Measurements from ENCODE around the gene DENND2A.
"Not testable (repeated sequence)": the region's sequence is repeated elsewhere in the genome, so short reads cannot be mapped to it uniquely, and the experiment has no call there.

DENND2A gene

GRCh38 chr7:140521421-140521820 lies 119.2 kb downstream of the DENND2A start:
- no peak for TF ChIP-seq CTCF (IDR thresholded peaks at IDR 0.05; ENCODE audit: insufficient read depth, low read depth, low read length, missing control alignments)
- H3K4me3 ChIP-seq (ENCODE audit: low read length), result no peak overlapping the region
- no peak for DNase-seq (ENCODE audit: low read depth)

- H3K4me3 ChIP-seq (ENCODE audit: low read length), result no peak overlapping the region
- TF ChIP-seq CTCF (IDR thresholded peaks at IDR 0.05; ENCODE audit: insufficient read depth, low read depth, low read length, missing control alignments), result no peak
- no peak for DNase-seq (ENCODE audit: low read depth)
Measured at GRCh38 chr7:140519007-140519399, 121.6 kb downstream of the DENND2A start.

GRCh38 chr7:140518370-140519006 lies 122.1 kb downstream of the DENND2A start:
- no peak overlapping the region for H3K4me3 ChIP-seq (ENCODE audit: low read length)
- no peak for DNase-seq (ENCODE audit: low read depth)
- TF ChIP-seq CTCF (IDR thresholded peaks at IDR 0.05; ENCODE audit: insufficient read depth, low read depth, low read length, missing control alignments), result no peak

- peak; percentile 89 for DNase-seq (ENCODE audit: low read depth)
- no peak overlapping the region for H3K4me3 ChIP-seq (ENCODE audit: low read length)
- TF ChIP-seq CTCF (IDR thresholded peaks at IDR 0.05; ENCODE audit: insufficient read depth, low read depth, low read length, missing control alignments), result peak; percentile 94
Measured at GRCh38 chr7:140517546-140518369, 122.9 kb downstream of the DENND2A start.

- peak; percentile 61 for DNase-seq (ENCODE audit: low read depth)
- TF ChIP-seq CTCF (IDR thresholded peaks at IDR 0.05; ENCODE audit: insufficient read depth, low read depth, low read length, missing control alignments), result no peak
- no peak overlapping the region for H3K4me3 ChIP-seq (ENCODE audit: low read length)
Measured at GRCh38 chr7:140512317-140513000, 128.2 kb downstream of the DENND2A start.

- no peak overlapping the region for H3K4me3 ChIP-seq (ENCODE audit: low read length)
- peak; percentile 49 for DNase-seq (ENCODE audit: low read depth)
- TF ChIP-seq CTCF (IDR thresholded peaks at IDR 0.05; ENCODE audit: insufficient read depth, low read depth, low read length, missing control alignments), result no peak
Measured at GRCh38 chr7:140509789-140510188, 130.8 kb downstream of the DENND2A start.

GRCh38 chr7:140507556-140507955 lies 133.1 kb downstream of the DENND2A start:
- H3K4me3 ChIP-seq (ENCODE audit: low read length); DNase-seq (ENCODE audit: low read depth): not testable (repeated sequence)
